Measurements from ENCODE around the gene RNLS.

GRCh38 chr10:88311264-88311663, 271.9 kb downstream of the RNLS start:
- TF ChIP-seq RAD21 (IDR thresholded peaks at IDR 0.05; ENCODE audit: low read length) (no peak), CTCF (conservative IDR thresholded peaks at IDR 0.05; ENCODE audit: low read depth, low read length) (no peak), POLR2A (IDR thresholded peaks at IDR 0.05; ENCODE audit: low read depth, low read length) (no peak)

All from IMR-90 (cell line).